GM23338 (cell line): ENCODE results near the gene GNG12. TPM values are rescaled to one million over a fixed set of nuclear protein-coding genes. Genes with fewer than 3 reads are reported as not detected.

Experiments
- ATAC-seq: fragments of 200-7000 bp; cut with Tn5 transposase; 3 replicates; pipeline ENCODE4 v1.9.1; 2020
- DNase-seq: peaks from one replicate; pipeline ENCODE4 v3.0.0-alpha.2; 2015; ENCODE audit warnings: low spot score
- H2AFZ ChIP-seq: fragments of 200-600 bp; sonication (generic); 2 replicates; pipeline ENCODE4 v1.8.0; 2016; ENCODE audit warnings: antibody characterized with exemption, mild to moderate bottlenecking, moderate library complexity
- H3F3A ChIP-seq: fragments of 200-600 bp; sonication (generic); replicated peaks from 2 replicates; pipeline ENCODE4 v1.8.0; 2017; ENCODE audit warnings: antibody characterized with exemption, mixed run types, low read depth
- H3K27ac ChIP-seq: fragments of 200-600 bp; sonication (generic); 2 replicates; pipeline ENCODE4 v1.6.1; 2016; ENCODE audit warnings: low read depth
- H3K27me3 ChIP-seq: fragments of 200-600 bp; sonication (generic); 2 replicates; pipeline ENCODE4 v1.8.0; 2016; ENCODE audit warnings: mild to moderate bottlenecking, mixed run types, moderate library complexity; ENCODE audit not compliant: insufficient read depth
- H3K36me3 ChIP-seq: fragments of 200-600 bp; sonication (generic); 2 replicates; pipeline ENCODE4 v1.8.0; 2016; ENCODE audit warnings: mild to moderate bottlenecking; ENCODE audit not compliant: insufficient read depth
- H3K4me1 ChIP-seq: fragments of 200-600 bp; sonication (generic); 2 replicates; pipeline ENCODE4 v1.8.0; 2016; ENCODE audit warnings: mild to moderate bottlenecking, moderate library complexity; ENCODE audit not compliant: insufficient read depth
- H3K4me2 ChIP-seq: fragments of 200-600 bp; sonication (generic); 2 replicates; pipeline ENCODE4 v1.7.1; 2017; ENCODE audit warnings: mixed run types
- H3K4me3 ChIP-seq: fragments of 200-600 bp; sonication (generic); 2 replicates; pipeline ENCODE4 v1.6.1; 2016; ENCODE audit warnings: mixed run types
- H3K79me2 ChIP-seq: fragments of 200-600 bp; sonication (generic); replicated peaks from 2 replicates; pipeline ENCODE4 v1.8.0; 2017; ENCODE audit warnings: mild to moderate bottlenecking; ENCODE audit not compliant: insufficient read depth
- H3K9me2 ChIP-seq: fragments of 200-600 bp; sonication (generic); 2 replicates; pipeline ENCODE4 v1.8.0; 2017; ENCODE audit not compliant: insufficient read depth
- H4K20me1 ChIP-seq: fragments of 200-600 bp; sonication (generic); replicated peaks from 2 replicates; pipeline ENCODE4 v1.8.0; 2017; ENCODE audit warnings: mild to moderate bottlenecking; ENCODE audit not compliant: insufficient read depth
- H3K27ac Mint-ChIP-seq: 2 replicates; pipeline ENCODE4 v1.8.0; 2020; ENCODE audit warnings: inconsistent platforms, mild to moderate bottlenecking, moderate library complexity, mixed read lengths
- H3K27me3 Mint-ChIP-seq: 3 replicates; pipeline ENCODE4 v1.8.0; 2022; ENCODE audit warnings: low read depth, mild to moderate bottlenecking, moderate library complexity, mixed read lengths, inconsistent platforms; ENCODE audit not compliant: insufficient read depth, poor library complexity
- H3K36me3 Mint-ChIP-seq: 3 replicates; pipeline ENCODE4 v1.8.0; 2021; ENCODE audit warnings: low read depth, mild to moderate bottlenecking, inconsistent platforms, moderate library complexity, mixed read lengths
- H3K4me1 Mint-ChIP-seq: 3 replicates; pipeline ENCODE4 v1.8.0; 2020; ENCODE audit warnings: mild to moderate bottlenecking, inconsistent platforms, mixed read lengths
- H3K4me3 Mint-ChIP-seq: 3 replicates; pipeline ENCODE4 v1.8.0; 2021; ENCODE audit warnings: moderate library complexity, mild to moderate bottlenecking, inconsistent platforms, mixed read lengths
- H3K9me3 Mint-ChIP-seq: 3 replicates; pipeline ENCODE4 v1.8.0; 2020; ENCODE audit warnings: moderate library complexity, mild to moderate bottlenecking, inconsistent platforms, mixed read lengths
- CREB1 ChIP-seq: fragments of 250-450 bp; sonication (Bioruptor Pico); IDR thresholded peaks from 2 replicates; pipeline ENCODE4 v1.5.0; 2020; ENCODE audit warnings: low read depth, mild to moderate bottlenecking, moderate library complexity
- CTCF ChIP-seq, 2 experiments: fragments of 200-600 bp in 1 of 2; sonication (generic) in 1 of 2; conservative IDR thresholded peaks; 2 replicates each; pipeline versions ENCODE4 v1.5.1 to v1.6.1; 2016 to 2017; ENCODE audit warnings: antibody characterized with exemption in 2 of 2, low read depth in 2 of 2, mild to moderate bottlenecking in 2 of 2, moderate library complexity in 1 of 2
- ETS1 ChIP-seq: IDR thresholded peaks from 2 replicates; pipeline ENCODE4 v1.6.1; 2016; ENCODE audit warnings: antibody characterized with exemption
- EZH2phosphoT487 ChIP-seq: fragments of 200-600 bp; sonication (generic); IDR thresholded peaks from one replicate; pipeline ENCODE4 v1.8.1; 2018; ENCODE audit warnings: antibody characterized with exemption; ENCODE audit not compliant: unreplicated experiment
- JUNB ChIP-seq: IDR thresholded peaks from one replicate; pipeline ENCODE4 v1.6.1; 2016; ENCODE audit warnings: antibody characterized with exemption; ENCODE audit not compliant: unreplicated experiment
- NANOG ChIP-seq: IDR thresholded peaks from 2 replicates; pipeline ENCODE4 v1.6.1; 2016; ENCODE audit warnings: antibody characterized with exemption, borderline replicate concordance
- POLR2AphosphoS5 ChIP-seq: IDR thresholded peaks from 2 replicates; pipeline ENCODE4 v1.6.1; 2016; ENCODE audit warnings: antibody characterized with exemption, low read depth
- STAT1 ChIP-seq: IDR thresholded peaks from one replicate; pipeline ENCODE4 v1.6.1; 2016; ENCODE audit warnings: antibody characterized with exemption; ENCODE audit not compliant: unreplicated experiment
- ZNF114 ChIP-seq: fragments of 250-450 bp; sonication (Bioruptor Pico); IDR thresholded peaks from 2 replicates; pipeline ENCODE4 v1.5.0; 2020; ENCODE audit warnings: mild to moderate bottlenecking, moderate library complexity
- ZNF331 ChIP-seq: fragments of 250-450 bp; sonication (Bioruptor Pico); IDR thresholded peaks from 2 replicates; pipeline ENCODE4 v1.5.0; 2020; ENCODE audit warnings: low read depth, mild to moderate bottlenecking, moderate library complexity
- polyA plus RNA-seq: library from polyadenylated mRNA; unstranded; fragments of >200 nt; fragmentation: Nextera tagmentation; extraction: Ambion mirVana; gene quantifications from 2 replicates; pipeline ENCODE4 v1.2.1, GENCODE V29; 2016
- total RNA-seq: library from RNA; depleted of rRNA; stranded (reverse); fragments of >200 nt; shearing (Covaris generic); gene quantifications from 2 replicates; pipeline ENCODE4 v1.2.3, GENCODE V29; 2014
- TF ChIP-seq, protein P1 (sequence below): IDR thresholded peaks from one replicate; pipeline ENCODE4 v1.6.1; 2018; ENCODE audit warnings: antibody characterized with exemption; ENCODE audit not compliant: unreplicated experiment
- TF ChIP-seq, protein P2 (sequence below): fragments of 250-450 bp; sonication (Bioruptor Pico); IDR thresholded peaks from 2 replicates; pipeline ENCODE4 v1.5.0; 2020; ENCODE audit warnings: mild to moderate bottlenecking, moderate library complexity

Gene GNG12
- total and polyA plus RNA-seq, 2 experiments from 2014 or later, result 13.4 to 33.0 TPM

DNA sequence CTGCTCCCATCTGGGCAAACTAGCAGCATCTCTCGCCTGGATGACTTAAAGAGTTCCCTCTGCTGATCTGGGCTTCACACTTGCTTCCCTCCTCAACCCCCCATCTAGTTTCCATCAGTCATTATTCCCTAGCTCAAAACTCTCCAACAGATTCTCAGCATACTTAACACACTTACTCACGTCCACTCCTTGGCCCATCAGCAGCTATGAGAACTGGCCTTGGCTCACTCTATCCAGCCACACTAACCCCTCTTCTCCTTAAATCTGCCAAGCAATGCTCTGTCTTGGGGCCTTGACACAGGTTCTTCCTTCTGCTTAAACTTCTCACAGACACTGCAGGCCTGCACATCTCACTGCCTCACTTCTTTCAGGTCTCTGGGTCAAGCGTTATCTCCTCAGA, 41.6 kb downstream of the GNG12 start:
- Mint-ChIP-seq H3K4me3 (no peak overlapping the region), H3K36me3 (no peaks in the 10 kb centered on the region), H3K9me3 (peaks cover 4% of the 10 kb centered on the region; the same call in 1 of the 3 replicates), H3K27ac (peak overlapping the region; percentile 8; the same call in 1 of the 2 replicates), H3K4me1 (peaks cover 25% of the 10 kb centered on the region), H3K27me3 (no peaks in the 10 kb centered on the region)
- Histone ChIP-seq H3K4me3 (no peak overlapping the region), H3K9me2 (no peaks in the 10 kb centered on the region), H3K4me1 (peaks cover 31% of the 10 kb centered on the region), H2AFZ (no peak overlapping the region), H3K27ac (no peak overlapping the region), H3K4me2 (0 out of 2 replicates have a peak overlapping the region, but pooled peaks have one; percentile 17), H3K27me3 (no peaks in the 10 kb centered on the region), H4K20me1 (0 out of 2 replicates have a peak, but pooled peaks cover 7% of the 10 kb centered on the region), H3F3A (no peaks in the 10 kb centered on the region), H3K79me2 (peaks cover 4% of the 10 kb centered on the region; the same call in 1 of the 2 replicates), H3K36me3 (0 out of 2 replicates have a peak, but pooled peaks cover 5% of the 10 kb centered on the region)
- TF ChIP-seq, protein P1, sequence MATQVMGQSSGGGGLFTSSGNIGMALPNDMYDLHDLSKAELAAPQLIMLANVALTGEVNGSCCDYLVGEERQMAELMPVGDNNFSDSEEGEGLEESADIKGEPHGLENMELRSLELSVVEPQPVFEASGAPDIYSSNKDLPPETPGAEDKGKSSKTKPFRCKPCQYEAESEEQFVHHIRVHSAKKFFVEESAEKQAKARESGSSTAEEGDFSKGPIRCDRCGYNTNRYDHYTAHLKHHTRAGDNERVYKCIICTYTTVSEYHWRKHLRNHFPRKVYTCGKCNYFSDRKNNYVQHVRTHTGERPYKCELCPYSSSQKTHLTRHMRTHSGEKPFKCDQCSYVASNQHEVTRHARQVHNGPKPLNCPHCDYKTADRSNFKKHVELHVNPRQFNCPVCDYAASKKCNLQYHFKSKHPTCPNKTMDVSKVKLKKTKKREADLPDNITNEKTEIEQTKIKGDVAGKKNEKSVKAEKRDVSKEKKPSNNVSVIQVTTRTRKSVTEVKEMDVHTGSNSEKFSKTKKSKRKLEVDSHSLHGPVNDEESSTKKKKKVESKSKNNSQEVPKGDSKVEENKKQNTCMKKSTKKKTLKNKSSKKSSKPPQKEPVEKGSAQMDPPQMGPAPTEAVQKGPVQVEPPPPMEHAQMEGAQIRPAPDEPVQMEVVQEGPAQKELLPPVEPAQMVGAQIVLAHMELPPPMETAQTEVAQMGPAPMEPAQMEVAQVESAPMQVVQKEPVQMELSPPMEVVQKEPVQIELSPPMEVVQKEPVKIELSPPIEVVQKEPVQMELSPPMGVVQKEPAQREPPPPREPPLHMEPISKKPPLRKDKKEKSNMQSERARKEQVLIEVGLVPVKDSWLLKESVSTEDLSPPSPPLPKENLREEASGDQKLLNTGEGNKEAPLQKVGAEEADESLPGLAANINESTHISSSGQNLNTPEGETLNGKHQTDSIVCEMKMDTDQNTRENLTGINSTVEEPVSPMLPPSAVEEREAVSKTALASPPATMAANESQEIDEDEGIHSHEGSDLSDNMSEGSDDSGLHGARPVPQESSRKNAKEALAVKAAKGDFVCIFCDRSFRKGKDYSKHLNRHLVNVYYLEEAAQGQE, result no peak
- TF ChIP-seq ZNF331 (CRISPR knock-in tag) (no peak), ETS1 (no peak), EZH2phosphoT487 (no peak), NANOG (no peak), ZNF114 (no peak), STAT1 (no peak), POLR2AphosphoS5 (no peak), JUNB (no peak), CTCF (conservative IDR thresholded peaks at IDR 0.05; ENCODE audit: low read depth in 2 of 2) (no peak), CREB1 (CRISPR knock-in tag) (no peak)
- TF ChIP-seq, protein P2, sequence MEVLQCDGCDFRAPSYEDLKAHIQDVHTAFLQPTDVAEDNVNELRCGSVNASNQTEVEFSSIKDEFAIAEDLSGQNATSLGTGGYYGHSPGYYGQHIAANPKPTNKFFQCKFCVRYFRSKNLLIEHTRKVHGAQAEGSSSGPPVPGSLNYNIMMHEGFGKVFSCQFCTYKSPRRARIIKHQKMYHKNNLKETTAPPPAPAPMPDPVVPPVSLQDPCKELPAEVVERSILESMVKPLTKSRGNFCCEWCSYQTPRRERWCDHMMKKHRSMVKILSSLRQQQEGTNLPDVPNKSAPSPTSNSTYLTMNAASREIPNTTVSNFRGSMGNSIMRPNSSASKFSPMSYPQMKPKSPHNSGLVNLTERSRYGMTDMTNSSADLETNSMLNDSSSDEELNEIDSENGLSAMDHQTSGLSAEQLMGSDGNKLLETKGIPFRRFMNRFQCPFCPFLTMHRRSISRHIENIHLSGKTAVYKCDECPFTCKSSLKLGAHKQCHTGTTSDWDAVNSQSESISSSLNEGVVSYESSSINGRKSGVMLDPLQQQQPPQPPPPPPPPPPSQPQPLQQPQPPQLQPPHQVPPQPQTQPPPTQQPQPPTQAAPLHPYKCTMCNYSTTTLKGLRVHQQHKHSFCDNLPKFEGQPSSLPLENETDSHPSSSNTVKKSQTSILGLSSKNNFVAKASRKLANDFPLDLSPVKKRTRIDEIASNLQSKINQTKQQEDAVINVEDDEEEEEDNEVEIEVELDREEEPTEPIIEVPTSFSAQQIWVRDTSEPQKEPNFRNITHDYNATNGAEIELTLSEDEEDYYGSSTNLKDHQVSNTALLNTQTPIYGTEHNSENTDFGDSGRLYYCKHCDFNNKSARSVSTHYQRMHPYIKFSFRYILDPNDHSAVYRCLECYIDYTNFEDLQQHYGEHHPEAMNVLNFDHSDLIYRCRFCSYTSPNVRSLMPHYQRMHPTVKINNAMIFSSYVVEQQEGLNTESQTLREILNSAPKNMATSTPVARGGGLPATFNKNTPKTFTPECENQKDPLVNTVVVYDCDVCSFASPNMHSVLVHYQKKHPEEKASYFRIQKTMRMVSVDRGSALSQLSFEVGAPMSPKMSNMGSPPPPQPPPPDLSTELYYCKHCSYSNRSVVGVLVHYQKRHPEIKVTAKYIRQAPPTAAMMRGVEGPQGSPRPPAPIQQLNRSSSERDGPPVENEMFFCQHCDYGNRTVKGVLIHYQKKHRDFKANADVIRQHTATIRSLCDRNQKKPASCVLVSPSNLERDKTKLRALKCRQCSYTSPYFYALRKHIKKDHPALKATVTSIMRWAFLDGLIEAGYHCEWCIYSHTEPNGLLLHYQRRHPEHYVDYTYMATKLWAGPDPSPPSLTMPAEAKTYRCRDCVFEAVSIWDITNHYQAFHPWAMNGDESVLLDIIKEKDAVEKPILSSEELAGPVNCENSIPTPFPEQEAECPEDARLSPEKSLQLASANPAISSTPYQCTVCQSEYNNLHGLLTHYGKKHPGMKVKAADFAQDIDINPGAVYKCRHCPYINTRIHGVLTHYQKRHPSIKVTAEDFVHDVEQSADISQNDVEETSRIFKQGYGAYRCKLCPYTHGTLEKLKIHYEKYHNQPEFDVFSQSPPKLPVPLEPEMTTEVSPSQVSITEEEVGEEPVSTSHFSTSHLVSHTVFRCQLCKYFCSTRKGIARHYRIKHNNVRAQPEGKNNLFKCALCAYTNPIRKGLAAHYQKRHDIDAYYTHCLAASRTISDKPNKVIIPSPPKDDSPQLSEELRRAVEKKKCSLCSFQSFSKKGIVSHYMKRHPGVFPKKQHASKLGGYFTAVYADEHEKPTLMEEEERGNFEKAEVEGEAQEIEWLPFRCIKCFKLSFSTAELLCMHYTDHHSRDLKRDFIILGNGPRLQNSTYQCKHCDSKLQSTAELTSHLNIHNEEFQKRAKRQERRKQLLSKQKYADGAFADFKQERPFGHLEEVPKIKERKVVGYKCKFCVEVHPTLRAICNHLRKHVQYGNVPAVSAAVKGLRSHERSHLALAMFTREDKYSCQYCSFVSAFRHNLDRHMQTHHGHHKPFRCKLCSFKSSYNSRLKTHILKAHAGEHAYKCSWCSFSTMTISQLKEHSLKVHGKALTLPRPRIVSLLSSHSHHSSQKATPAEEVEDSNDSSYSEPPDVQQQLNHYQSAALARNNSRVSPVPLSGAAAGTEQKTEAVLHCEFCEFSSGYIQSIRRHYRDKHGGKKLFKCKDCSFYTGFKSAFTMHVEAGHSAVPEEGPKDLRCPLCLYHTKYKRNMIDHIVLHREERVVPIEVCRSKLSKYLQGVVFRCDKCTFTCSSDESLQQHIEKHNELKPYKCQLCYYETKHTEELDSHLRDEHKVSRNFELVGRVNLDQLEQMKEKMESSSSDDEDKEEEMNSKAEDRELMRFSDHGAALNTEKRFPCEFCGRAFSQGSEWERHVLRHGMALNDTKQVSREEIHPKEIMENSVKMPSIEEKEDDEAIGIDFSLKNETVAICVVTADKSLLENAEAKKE (CRISPR knock-in tag), result no peak
- ATAC-seq (no peak), DNase-seq (no peak)
